IMR-90 (cell line): ENCODE measurements around the gene TLR3. TPM values are rescaled to one million over a fixed set of nuclear protein-coding genes. Genes with fewer than 3 reads are reported as not detected.
A peak's percentile ranks its signal among the peaks of the same experiment; 100 is the strongest.

Source experiments
- ATAC-seq: fragments of 200-7000 bp; cut with Tn5 transposase; 2 replicates; pipeline ENCODE4 v1.9.1; 2020; ENCODE audit warnings: low read depth, mild to moderate bottlenecking, moderate library complexity
- BruUV-seq: library from RNA; stranded (reverse); fragments of 400-500 nt; replicated peaks from 2 replicates; lab custom pipeline; 2021; lab: Mats Ljungman, UMichigan
- CTCF ChIA-PET: fragments of 300-600 bp; formaldehyde crosslinking; extraction: SDS; loops from one replicate; lab custom pipeline; 2021; ENCODE audit warnings: antibody characterized with exemption; lab: Yijun Ruan, JAX
- POLR2A ChIA-PET: fragments of 300-600 bp; sonication (Branson Sonifier 250); formaldehyde crosslinking; loops from one replicate; lab custom pipeline; 2022; ENCODE audit warnings: antibody characterized with exemption; ENCODE audit not compliant: unreplicated experiment; lab: Charles Lee
- DNase-seq: peaks from one replicate; pipeline ENCODE4 v3.0.0; 2013
- H2AFZ ChIP-seq: replicated peaks from 2 replicates; pipeline ENCODE3; 2013; ENCODE audit warnings: low read length, mild to moderate bottlenecking; ENCODE audit not compliant: poor library complexity
- H2AK5ac ChIP-seq: 2 replicates; pipeline ENCODE4 v1.6.1; 2013; ENCODE audit warnings: low read depth, low read length, inconsistent platforms
- H2AK9ac ChIP-seq: replicated peaks from 2 replicates; pipeline ENCODE3; 2013; ENCODE audit warnings: mild to moderate bottlenecking, low read depth, low read length, moderate library complexity; ENCODE audit not compliant: poor library complexity
- H2BK120ac ChIP-seq: 2 replicates; pipeline ENCODE4 v1.6.1; 2013; ENCODE audit warnings: low read depth, low read length, inconsistent platforms
- H2BK15ac ChIP-seq: 3 replicates; pipeline ENCODE4 v1.6.1; 2013; ENCODE audit warnings: low read depth, low read length, inconsistent platforms
- H2BK20ac ChIP-seq: 2 replicates; pipeline ENCODE4 v1.6.1; 2013; ENCODE audit warnings: low read depth, mild to moderate bottlenecking, inconsistent platforms, low read length, moderate library complexity
- H2BK5ac ChIP-seq: 2 replicates; pipeline ENCODE4 v1.6.1; 2013; ENCODE audit warnings: mild to moderate bottlenecking, low read depth, low read length, inconsistent platforms; ENCODE audit not compliant: poor library complexity, severe bottlenecking
- H3K14ac ChIP-seq: replicated peaks from 2 replicates; pipeline ENCODE4 v1.6.1; 2013; ENCODE audit warnings: low read depth, low read length, inconsistent platforms
- H3K18ac ChIP-seq: 2 replicates; pipeline ENCODE4 v1.6.1; 2013; ENCODE audit warnings: low read depth, low read length, control low read depth
- H3K23ac ChIP-seq: 2 replicates; pipeline ENCODE4 v1.6.1; 2013; ENCODE audit warnings: low read depth, low read length, inconsistent platforms
- H3K27ac ChIP-seq: 2 replicates; pipeline ENCODE4 v1.5.1; 2013; ENCODE audit warnings: mild to moderate bottlenecking, control low read depth, low read length; ENCODE audit not compliant: insufficient read depth
- H3K27me3 ChIP-seq: 2 replicates; pipeline ENCODE4 v1.6.1; 2013; ENCODE audit warnings: low read length; ENCODE audit not compliant: control insufficient read depth, insufficient read depth
- H3K36me3 ChIP-seq: 2 replicates; pipeline ENCODE4 v1.6.1; 2013; ENCODE audit warnings: low read length, mixed read lengths; ENCODE audit not compliant: control insufficient read depth, insufficient read depth
- H3K4ac ChIP-seq: 2 replicates; pipeline ENCODE4 v1.6.1; 2013; ENCODE audit warnings: low read depth, low read length, inconsistent platforms
- H3K4me1 ChIP-seq: 2 replicates; pipeline ENCODE4 v1.6.1; 2013; ENCODE audit warnings: low read length, mixed read lengths; ENCODE audit not compliant: control insufficient read depth, insufficient read depth
- H3K4me2 ChIP-seq: 2 replicates; pipeline ENCODE4 v1.6.1; 2013; ENCODE audit warnings: low read depth, mild to moderate bottlenecking, control low read depth, low read length, moderate library complexity
- H3K4me3 ChIP-seq: 2 replicates; pipeline ENCODE4 v1.5.1; 2013; ENCODE audit warnings: low read depth, mild to moderate bottlenecking, control low read depth, low read length, moderate library complexity; ENCODE audit not compliant: insufficient read depth
- H3K56ac ChIP-seq: 2 replicates; pipeline ENCODE4 v1.6.1; 2013; ENCODE audit warnings: low read length, inconsistent platforms; ENCODE audit not compliant: insufficient read depth; ENCODE audit errors: extremely low read depth
- H3K79me1 ChIP-seq, 2 experiments: 2 replicates each; pipeline ENCODE4 v1.6.1; 2013; ENCODE audit warnings: low read length in 2 of 2, inconsistent platforms in 1 of 2, low read depth in 1 of 2
- H3K9ac ChIP-seq: 2 replicates; pipeline ENCODE4 v1.6.1; 2013; ENCODE audit warnings: low read depth, low read length, control low read depth
- H3K9me1 ChIP-seq: 2 replicates; pipeline ENCODE4 v1.6.1; 2013; ENCODE audit warnings: low read length, inconsistent platforms; ENCODE audit not compliant: insufficient read depth
- H3K9me3 ChIP-seq: 2 replicates; pipeline ENCODE4 v1.6.1; 2013; ENCODE audit warnings: low read length; ENCODE audit not compliant: control insufficient read depth, insufficient read depth
- H4K20me1 ChIP-seq: 2 replicates; pipeline ENCODE4 v1.6.1; 2013; ENCODE audit warnings: low read length, inconsistent platforms; ENCODE audit not compliant: insufficient read depth
- H4K5ac ChIP-seq: 2 replicates; pipeline ENCODE4 v1.6.1; 2013; ENCODE audit warnings: mild to moderate bottlenecking, low read depth, low read length, control low read depth
- H4K8ac ChIP-seq, 2 experiments: 2 replicates each; pipeline ENCODE4 v1.6.1; 2013; ENCODE audit warnings: low read depth in 2 of 2, low read length in 2 of 2, control low read depth in 1 of 2, inconsistent platforms in 1 of 2
- H4K91ac ChIP-seq: 2 replicates; pipeline ENCODE4 v1.6.1; 2013; ENCODE audit warnings: low read depth, low read length, inconsistent platforms; ENCODE audit not compliant: insufficient read depth
- ELK1 ChIP-seq: fragments of 150-350 bp; IDR thresholded peaks from 2 replicates; pipeline ENCODE4 v1.6.1; 2016; ENCODE audit warnings: low read depth, mild to moderate bottlenecking, low read length, moderate library complexity, borderline replicate concordance
- POLR2A ChIP-seq: IDR thresholded peaks from 2 replicates; pipeline ENCODE4 v1.6.1; 2012; ENCODE audit warnings: mild to moderate bottlenecking, low read depth, low read length
- RFX5 ChIP-seq: IDR thresholded peaks from 2 replicates; pipeline ENCODE4 v1.8.0; 2012; ENCODE audit warnings: low read depth, mild to moderate bottlenecking, low read length, moderate library complexity
- WGBS, 2 experiments: methylation state at CpG; one replicate each; pipeline versions ENCODE4 v1.1.5 to v1.1.7; 2013; ENCODE audit warnings: missing lambda C conversion rate in 2 of 2; ENCODE audit not compliant: insufficient read length in 1 of 2; ENCODE audit errors: extremely low coverage in 2 of 2; 5-methylcytosine and 5-hydroxymethylcytosine counted together
- dilution Hi-C: fragments of 300-500 bp; cut with HindIII; formaldehyde crosslinking; loops from one replicate; pipeline ENCODE4 v1.14.3; 2018; ENCODE audit warnings: low sequenced_read_pairs; ENCODE audit not compliant: unreplicated experiment
- in situ Hi-C: fragments of 300-500 bp; cut with MboI; formaldehyde crosslinking; loops from 3 replicates; pipeline ENCODE4 v1.14.3; 2019; ENCODE audit warnings: low sequenced_read_pairs, inconsistent platforms, mixed read lengths
- intact Hi-C: fragments of 100-400 bp; cut with micrococcal nuclease; formaldehyde crosslinking; loops from 2 replicates; pipeline ENCODE4 v1.10.0; 2022
- polyA plus RNA-seq, 3 experiments: library from polyadenylated mRNA; depleted of rRNA; stranded (reverse); fragments of >200 nt; gene quantifications; 2 replicates each; pipeline ENCODE4 v1.2.3, GENCODE V29; 2012; ENCODE audit warnings: low replicate concordance in 1 of 3
- total RNA-seq: library from RNA; depleted of rRNA; stranded (reverse); fragments of >200 nt; gene quantifications from 2 replicates; pipeline ENCODE4 v1.2.3, GENCODE V29; 2012

Gene TLR3
- total and polyA plus RNA-seq, 2 of the 4 experiments (the other 2 are of a cell fraction) = 0.12 to 0.36 TPM

- no peak overlapping the region for H3K9ac ChIP-seq
- no peaks in the 10 kb centered on the region for H3K36me3 ChIP-seq
- H2AFZ ChIP-seq = no peak overlapping the region
- no peaks in the 10 kb centered on the region for H3K4me1 ChIP-seq
- no peaks in the 10 kb centered on the region for H3K9me1 ChIP-seq
- no peak overlapping the region for H2BK15ac ChIP-seq
- H4K20me1 ChIP-seq = no peaks in the 10 kb centered on the region
- no peak overlapping the region for H3K4ac ChIP-seq
- no peak overlapping the region for H2BK20ac ChIP-seq
- no peak overlapping the region for H4K91ac ChIP-seq
- dilution Hi-C loops = no loop called here
- H3K27ac ChIP-seq = no peak overlapping the region
- H3K27me3 ChIP-seq = peaks cover 26% of the 10 kb centered on the region
- intact Hi-C loops = loop anchor here (10.0 kb wide), 2 partner anchors 105 to 995 kb away; no protein-coding TSS in a partner anchor
- DNase-seq = peak; percentile 5
- H2AK5ac ChIP-seq = no peak overlapping the region
- H2BK5ac ChIP-seq = no peak overlapping the region
- H3K79me1 ChIP-seq = no peaks in the 10 kb centered on the region
- no TSS peak for BruUV-seq
- peak; percentile 40 for ATAC-seq
- 0% methylated on average over 1 of the region's 11 CpGs; no CpG with 5 or more reads in 1 of the 2 experiments for WGBS, 2 experiments
- no peak overlapping the region for H2AK9ac ChIP-seq
- H3K56ac ChIP-seq = no peak overlapping the region
- no peak overlapping the region for H3K4me3 ChIP-seq
- peaks cover 13% of the 10 kb centered on the region for H3K9me3 ChIP-seq
- no peak overlapping the region for H3K14ac ChIP-seq
- no peak overlapping the region for H3K23ac ChIP-seq
- ChIA-PET POLR2A (no interaction called here), CTCF (no interaction called here)
- H4K5ac ChIP-seq = no peak overlapping the region; the same call in 1 of the 2 replicates
- H2BK120ac ChIP-seq = no peak overlapping the region
- TF ChIP-seq RFX5 = no peak
- TF ChIP-seq POLR2A = no peak
- TF ChIP-seq ELK1 = no peak
- H3K18ac ChIP-seq = no peak overlapping the region
- H4K8ac ChIP-seq = no peak overlapping the region
- H3K4me2 ChIP-seq = peak overlapping the region; percentile 46; the same call in 1 of the 2 replicates
- in situ Hi-C loops = loop anchor here (5.0 to 25.0 kb wide), 3 partner anchors 377 to 842 kb away; no protein-coding TSS in a partner anchor
Observed at GRCh38 chr4:186029571-186030398, 39.2 kb upstream of the TLR3 start.
